CD8-positive, alpha-beta memory T cell (primary cell): ENCODE measurements around the gene ZC3H7A. TPM values are rescaled to one million over a fixed set of nuclear protein-coding genes. Genes with fewer than 3 reads are reported as not detected.
"Not testable (repeated sequence)": the region's sequence is repeated elsewhere in the genome, so short reads cannot be mapped to it uniquely, and the experiment has no call there.

Experiments used
- CTCF ChIA-PET: fragments of 350-600 bp; sonication (Branson Sonifier 250); formaldehyde crosslinking; loops from one replicate; lab custom pipeline; 2021; ENCODE audit warnings: antibody characterized with exemption; lab: Charles Lee
- POLR2A ChIA-PET: fragments of 350-600 bp; sonication (Branson Sonifier 250); formaldehyde crosslinking; loops from one replicate; lab custom pipeline; 2021; ENCODE audit warnings: antibody characterized with exemption; lab: Charles Lee
- DNase-seq, 5 donors: peaks; one replicate each; pipeline versions ENCODE4 v3.0.0 to v3.0.0-alpha.2; 2020 to 2022; ENCODE audit warnings: mixed read lengths in 1 of 5
- H3K27ac ChIP-seq: one replicate; pipeline ENCODE4 v1.7.0; 2013; ENCODE audit warnings: low read depth, mild to moderate bottlenecking, low read length, moderate library complexity
- H3K27me3 ChIP-seq: 2 replicates; pipeline ENCODE4 v1.7.0; 2013; ENCODE audit warnings: low read length, mild to moderate bottlenecking; ENCODE audit not compliant: insufficient read depth, poor library complexity, severe bottlenecking
- H3K36me3 ChIP-seq: 2 replicates; pipeline ENCODE4 v1.7.0; 2013; ENCODE audit warnings: mild to moderate bottlenecking, low read length, moderate library complexity; ENCODE audit not compliant: insufficient read depth
- H3K4me1 ChIP-seq: 2 replicates; pipeline ENCODE4 v1.7.0; 2013; ENCODE audit warnings: mild to moderate bottlenecking, low read length, moderate library complexity; ENCODE audit not compliant: insufficient read depth
- H3K4me3 ChIP-seq: 2 replicates; pipeline ENCODE4 v1.7.0; 2013; ENCODE audit warnings: mild to moderate bottlenecking, low read length
- H3K9me3 ChIP-seq: 2 replicates; pipeline ENCODE4 v1.7.0; 2013; ENCODE audit warnings: mild to moderate bottlenecking, low read length
- H3K27ac Mint-ChIP-seq, 8 donors: one replicate each; pipeline ENCODE4 v1.8.0; 2020 to 2021; ENCODE audit warnings: mixed read lengths in 8 of 8, mild to moderate bottlenecking in 6 of 8, inconsistent platforms in 3 of 8, moderate library complexity in 3 of 8
- H3K27me3 Mint-ChIP-seq, 2 donors: one replicate each; pipeline ENCODE4 v1.8.0; 2020 to 2021; ENCODE audit warnings: mixed read lengths in 2 of 2, mild to moderate bottlenecking in 1 of 2, moderate library complexity in 1 of 2
- H3K36me3 Mint-ChIP-seq, 3 donors: one replicate each; pipeline ENCODE4 v1.8.0; 2020 to 2021; ENCODE audit warnings: mixed read lengths in 3 of 3, inconsistent platforms in 1 of 3, mild to moderate bottlenecking in 1 of 3
- H3K4me1 Mint-ChIP-seq, 3 donors: one replicate each; pipeline ENCODE4 v1.8.0; 2020 to 2021; ENCODE audit warnings: mixed read lengths in 3 of 3, inconsistent platforms in 1 of 3, mild to moderate bottlenecking in 1 of 3
- H3K4me3 Mint-ChIP-seq, 7 donors: one replicate each; pipeline ENCODE4 v1.8.0; 2020 to 2021; ENCODE audit warnings: mixed read lengths in 7 of 7, mild to moderate bottlenecking in 6 of 7, moderate library complexity in 4 of 7, inconsistent platforms in 2 of 7
- H3K9me3 Mint-ChIP-seq, 5 donors: one replicate each; pipeline ENCODE4 v1.8.0; 2020 to 2022; ENCODE audit warnings: mixed read lengths in 5 of 5, mild to moderate bottlenecking in 3 of 5, moderate library complexity in 2 of 5, inconsistent platforms in 1 of 5
- polyA plus RNA-seq: library from polyadenylated mRNA; unstranded; fragments of 300-500 nt; fragmentation: Illumina TruSeq; gene quantifications from one replicate; pipeline ENCODE4 v1.2.3, GENCODE V29; 2021
- total RNA-seq, 2 experiments: library from RNA; stranded (reverse); gene quantifications; one replicate each; pipeline ENCODE4 v1.2.3, GENCODE V29; 2021

ZC3H7A gene
- total and polyA plus RNA-seq, 3 experiments from 2014 or later = 35.6 to 54.2 (median 51.9) TPM

- Mint-ChIP-seq H3K4me1 (peaks cover 0 to 5% (median 0%) of the 10 kb centered on the region in 3 donors), H3K9me3 (no peaks in the 10 kb centered on the region), H3K4me3 (no peak overlapping the region), H3K27me3 (no peaks in the 10 kb centered on the region), H3K36me3 (peaks cover 0 to 39% (median 14%) of the 10 kb centered on the region in 3 donors), H3K27ac (no peak overlapping the region)
- Histone ChIP-seq H3K4me3 (no peak overlapping the region), H3K27ac (no peak overlapping the region), H3K36me3 (peaks cover 23% of the 10 kb centered on the region), H3K27me3 (no peaks in the 10 kb centered on the region), H3K9me3 (no peaks in the 10 kb centered on the region), H3K4me1 (no peaks in the 10 kb centered on the region)
- ChIA-PET CTCF (no interaction called here), POLR2A (no interaction called here)
- DNase-seq = no peak
Measured at GRCh38 chr16:11835309-11835708, 38.3 kb upstream of the ZC3H7A start.

DNA sequence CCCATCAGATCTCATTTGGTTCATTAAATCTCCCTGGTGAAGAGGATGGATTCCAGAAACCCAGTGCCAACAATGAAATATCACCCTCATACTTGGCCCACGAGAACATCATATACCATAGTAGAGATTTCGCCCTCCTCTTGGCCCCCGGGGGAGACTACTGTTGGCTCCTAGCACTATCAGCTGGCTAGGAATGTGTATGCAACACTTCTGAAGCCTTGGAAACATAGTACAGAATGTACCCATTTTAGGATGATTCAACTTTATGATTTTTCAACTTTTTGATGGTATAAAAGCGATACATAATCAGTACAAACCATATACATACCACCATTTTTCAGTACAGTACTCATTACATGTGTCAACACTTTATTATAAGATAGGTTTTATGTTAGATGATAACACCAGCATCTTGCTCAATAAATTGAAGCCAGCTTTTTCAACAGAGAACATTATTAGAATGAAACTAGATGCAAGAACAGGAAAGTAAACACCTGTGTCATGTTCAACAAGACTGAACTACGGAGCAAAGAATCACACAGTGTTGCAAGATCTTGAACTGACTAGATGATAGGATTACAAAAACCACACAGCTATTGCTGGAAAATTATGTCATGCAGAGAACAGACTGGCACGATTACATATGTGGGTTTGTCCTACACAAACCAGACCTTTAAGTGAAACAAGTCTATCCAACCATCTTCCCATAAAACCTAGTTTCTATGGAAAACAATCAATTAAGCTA lies 37.1 kb upstream of the ZC3H7A start:
- no peak overlapping the region for H3K4me3 ChIP-seq
- no peaks in the 10 kb centered on the region for H3K27me3 ChIP-seq
- ChIA-PET POLR2A (no interaction called here), CTCF (no interaction called here)
- peaks cover 0 to 29% (median 6%) of the 10 kb centered on the region in 3 donors for H3K36me3 Mint-ChIP-seq
- no peaks in the 10 kb centered on the region for H3K4me1 ChIP-seq
- H3K36me3 ChIP-seq = peaks cover 15% of the 10 kb centered on the region
- no peak for DNase-seq
- H3K4me1 Mint-ChIP-seq = no peaks in the 10 kb centered on the region
- H3K9me3 ChIP-seq = no peaks in the 10 kb centered on the region
- H3K27ac Mint-ChIP-seq = no peak overlapping the region
- H3K4me3 Mint-ChIP-seq = no peak overlapping the region
- no peaks in the 10 kb centered on the region for H3K9me3 Mint-ChIP-seq
- no peak overlapping the region for H3K27ac ChIP-seq
- H3K27me3 Mint-ChIP-seq = no peaks in the 10 kb centered on the region

DNA sequence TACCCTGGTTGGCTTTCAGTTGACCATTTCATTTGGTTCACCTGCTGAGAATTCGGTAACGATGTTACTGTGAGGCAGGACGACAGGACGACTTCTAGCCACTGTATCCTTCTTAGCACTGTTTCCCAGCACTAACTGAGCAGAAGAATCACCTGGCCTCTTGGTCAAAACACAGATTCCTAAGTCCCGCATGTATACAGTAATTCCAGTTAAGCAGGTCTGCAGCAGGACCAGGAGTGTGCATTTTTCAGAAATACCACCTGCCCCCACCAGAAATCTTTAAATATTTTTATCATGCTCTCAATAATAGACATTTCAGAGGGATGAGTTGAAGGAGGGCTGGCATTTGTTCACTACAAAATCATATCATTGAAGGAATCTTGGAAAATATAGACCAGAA lies 31.6 kb upstream of the ZC3H7A start:
- no peak overlapping the region for H3K4me3 Mint-ChIP-seq

GRCh38 chr16:11825520-11826165 lies 28.6 kb upstream of the ZC3H7A start:
- H3K4me1 ChIP-seq, H3K27ac Mint-ChIP-seq, H3K4me3 Mint-ChIP-seq, POLR2A ChIA-PET, H3K27me3 Mint-ChIP-seq, H3K4me3 ChIP-seq, H3K9me3 Mint-ChIP-seq, DNase-seq, H3K9me3 ChIP-seq, H3K36me3 ChIP-seq, H3K27me3 ChIP-seq, H3K36me3 Mint-ChIP-seq, H3K27ac ChIP-seq, H3K4me1 Mint-ChIP-seq: not testable (repeated sequence)
- CTCF ChIA-PET = interaction anchor here (1.7 kb wide), 1 partner anchor 111 kb away, joined by 4 read pairs; no protein-coding TSS in a partner anchor

More for the DNA sequence above, 31.6 kb upstream of the ZC3H7A start:
- ChIA-PET CTCF (no interaction called here), POLR2A (no interaction called here)
- Mint-ChIP-seq H3K27ac (no peak overlapping the region), H3K9me3 (no peaks in the 10 kb centered on the region), H3K4me1 (no peaks in the 10 kb centered on the region), H3K27me3 (peaks cover 0 to 2% of the 10 kb centered on the region in 2 donors), H3K36me3 (no peaks in the 10 kb centered on the region)
- no peak overlapping the region for H3K4me3 ChIP-seq
- H3K36me3 ChIP-seq = no peaks in the 10 kb centered on the region
- no peaks in the 10 kb centered on the region for H3K4me1 ChIP-seq
- no peaks in the 10 kb centered on the region for H3K9me3 ChIP-seq
- no peak overlapping the region for H3K27ac ChIP-seq
- no peak for DNase-seq
- H3K27me3 ChIP-seq = no peaks in the 10 kb centered on the region

- H3K4me3 Mint-ChIP-seq = no peak overlapping the region
- CTCF ChIA-PET = no interaction called here
- Histone ChIP-seq H3K27ac (no peak overlapping the region), H3K9me3 (no peaks in the 10 kb centered on the region), H3K36me3 (no peaks in the 10 kb centered on the region), H3K4me3 (no peak overlapping the region), H3K4me1 (no peaks in the 10 kb centered on the region), H3K27me3 (no peaks in the 10 kb centered on the region)
- no peaks in the 10 kb centered on the region for H3K9me3 Mint-ChIP-seq
- H3K27me3 Mint-ChIP-seq = peaks cover 0 to 3% of the 10 kb centered on the region in 2 donors
- no peak for DNase-seq
- no peaks in the 10 kb centered on the region for H3K4me1 Mint-ChIP-seq
- POLR2A ChIA-PET = no interaction called here
- no peak overlapping the region for H3K27ac Mint-ChIP-seq
- no peaks in the 10 kb centered on the region for H3K36me3 Mint-ChIP-seq
Measured at GRCh38 chr16:11824362-11824761, 27.3 kb upstream of the ZC3H7A start.

GRCh38 chr16:11823645-11824044 lies 26.6 kb upstream of the ZC3H7A start:
- H3K36me3 ChIP-seq, CTCF ChIA-PET, H3K9me3 Mint-ChIP-seq, H3K27ac ChIP-seq, H3K27ac Mint-ChIP-seq, H3K27me3 ChIP-seq, H3K9me3 ChIP-seq, H3K4me3 ChIP-seq, H3K4me1 Mint-ChIP-seq, H3K27me3 Mint-ChIP-seq, H3K36me3 Mint-ChIP-seq, POLR2A ChIA-PET, H3K4me3 Mint-ChIP-seq, DNase-seq, H3K4me1 ChIP-seq: not testable (repeated sequence)

- Mint-ChIP-seq H3K27me3 (peaks cover 0 to 2% of the 10 kb centered on the region in 2 donors), H3K4me1 (no peaks in the 10 kb centered on the region), H3K9me3 (no peaks in the 10 kb centered on the region), H3K27ac (no peak overlapping the region), H3K4me3 (no peak overlapping the region), H3K36me3 (no peaks in the 10 kb centered on the region)
- Histone ChIP-seq H3K9me3 (no peaks in the 10 kb centered on the region), H3K4me1 (no peaks in the 10 kb centered on the region), H3K4me3 (no peak overlapping the region), H3K27ac (no peak overlapping the region), H3K27me3 (no peaks in the 10 kb centered on the region), H3K36me3 (no peaks in the 10 kb centered on the region)
- POLR2A ChIA-PET = no interaction called here
- no peak for DNase-seq
- CTCF ChIA-PET = interaction anchor here (1.1 kb wide), 1 partner anchor 77 kb away, joined by 3 read pairs; the partner anchor contains the start of gene TXNDC11
Measured at GRCh38 chr16:11819798-11820197, 22.7 kb upstream of the ZC3H7A start.

DNA sequence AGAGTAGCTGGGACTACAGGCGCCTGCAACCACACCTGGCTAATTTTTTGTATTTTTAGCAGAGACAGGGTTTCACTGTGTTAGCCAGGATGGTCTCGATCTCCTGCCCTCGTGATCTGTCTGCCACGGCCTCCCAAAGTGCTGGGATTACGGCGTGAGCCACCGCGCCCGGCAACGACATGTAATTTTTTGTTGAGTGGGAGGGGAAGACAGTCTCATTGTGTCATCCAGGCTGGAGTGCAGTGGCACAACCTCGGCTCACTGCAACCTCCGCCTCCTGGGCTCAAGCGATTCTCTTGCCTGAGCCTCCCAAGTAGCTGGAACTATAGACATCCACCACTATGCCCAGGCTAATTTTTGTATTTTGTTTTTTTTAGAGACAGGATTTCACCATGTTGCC lies 21.9 kb upstream of the ZC3H7A start:
- H3K4me1 Mint-ChIP-seq, CTCF ChIA-PET, POLR2A ChIA-PET: not testable (repeated sequence)

More for the DNA sequence above, 21.9 kb upstream of the ZC3H7A start:
- H3K27ac Mint-ChIP-seq, H3K36me3 ChIP-seq, H3K4me3 Mint-ChIP-seq, H3K36me3 Mint-ChIP-seq, H3K4me3 ChIP-seq, H3K4me1 ChIP-seq, DNase-seq, H3K27ac ChIP-seq, H3K27me3 Mint-ChIP-seq, H3K9me3 Mint-ChIP-seq, H3K27me3 ChIP-seq, H3K9me3 ChIP-seq: not testable (repeated sequence)
